HG03457 (cell line): ENCODE results near the gene ODC1.

Source experiments
- ATAC-seq: cut with Tn5 transposase; IDR thresholded peaks from one replicate; pipeline ENCODE4 v1.9.1; 2021; ENCODE audit warnings: moderate number of reproducible peaks; ENCODE audit not compliant: unreplicated experiment

The ODC1 gene

GRCh38 chr2:10402653-10403215 is 45.4 kb downstream of the ODC1 start:
- no peak for ATAC-seq

GRCh38 chr2:10402062-10402585 is 46.0 kb downstream of the ODC1 start:
- ATAC-seq: no peak

GRCh38 chr2:10400978-10401951 is 46.9 kb downstream of the ODC1 start:
- ATAC-seq: no peak

- ATAC-seq: no peak
Observed at GRCh38 chr2:10400568-10400977, 47.6 kb downstream of the ODC1 start.

- no peak for ATAC-seq
Observed at GRCh38 chr2:10400002-10400401, 48.1 kb downstream of the ODC1 start.

- no peak for ATAC-seq
Observed at GRCh38 chr2:10399358-10399757, 48.8 kb downstream of the ODC1 start.

GRCh38 chr2:10398496-10398895 is 49.6 kb downstream of the ODC1 start:
- no peak for ATAC-seq

- no peak for ATAC-seq
Observed at GRCh38 chr2:10397878-10398277, 50.2 kb downstream of the ODC1 start.

- no peak for ATAC-seq
Observed at GRCh38 chr2:10397297-10397875, 50.7 kb downstream of the ODC1 start.

- no peak for ATAC-seq
Observed at GRCh38 chr2:10396464-10396863, 51.7 kb downstream of the ODC1 start.

GRCh38 chr2:10395893-10396292 is 52.2 kb downstream of the ODC1 start:
- ATAC-seq: no peak

- no peak for ATAC-seq
Observed at GRCh38 chr2:10393640-10393982, 54.5 kb downstream of the ODC1 start.

GRCh38 chr2:10392951-10393639 is 55.0 kb downstream of the ODC1 start:
- no peak for ATAC-seq

- no peak for ATAC-seq
Observed at GRCh38 chr2:10392548-10392947, 55.6 kb downstream of the ODC1 start.

GRCh38 chr2:10392100-10392499 is 56.0 kb downstream of the ODC1 start:
- no peak for ATAC-seq

- ATAC-seq: no peak
Observed at GRCh38 chr2:10390369-10390801, 57.7 kb downstream of the ODC1 start.
